ENCODE results near the gene NECAB2. TPM values are rescaled to one million over a fixed set of nuclear protein-coding genes. Genes with fewer than 3 reads are reported as not detected.

NECAB2 gene
- total RNA-seq, 1 donor from 2014 or later = not detected

DNA sequence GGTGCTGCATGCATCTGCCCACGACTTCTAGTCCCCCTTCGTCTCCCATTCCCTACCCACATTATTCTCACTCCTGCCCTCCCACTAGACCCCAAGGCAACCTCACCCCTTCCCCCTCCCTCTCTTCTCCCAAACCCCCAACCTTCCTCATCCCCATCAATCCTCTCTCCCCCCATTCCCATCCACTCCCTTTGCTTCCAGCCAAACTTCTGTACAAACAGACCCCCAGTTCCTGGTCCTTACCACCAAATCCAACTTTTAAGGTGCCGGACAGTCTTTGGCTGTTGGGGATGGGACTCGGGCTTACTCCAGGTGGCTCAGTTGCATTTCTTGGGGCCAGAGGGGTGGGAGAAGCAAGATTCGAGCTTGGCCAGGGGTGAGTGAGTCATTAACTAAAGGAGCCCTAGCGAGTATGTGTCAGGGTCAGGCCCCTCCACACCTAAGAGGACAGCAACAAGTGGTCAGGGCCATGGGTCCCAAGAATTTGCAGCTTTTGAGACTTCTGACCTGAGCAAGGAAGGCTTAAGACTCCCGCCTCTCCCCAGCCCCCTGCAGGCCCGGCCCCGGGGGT is 74.3 kb downstream of the NECAB2 start, which contains the start of gene SLC38A8:
SLC38A8 (minus strand) TSS at position 488 of the 571 bp plus-strand sequence. CDS start 638 bp downstream, outside the sequence.
- H3K4me3 Mint-ChIP-seq = no peak within 1 kb of the TSS
- CTCF ChIA-PET = no interaction called here
- no peak within 1 kb of the TSS for H3K27ac Mint-ChIP-seq
- intact Hi-C loops (cut with micrococcal nuclease) = no loop called here
- TF ChIP-seq, protein P1, sequence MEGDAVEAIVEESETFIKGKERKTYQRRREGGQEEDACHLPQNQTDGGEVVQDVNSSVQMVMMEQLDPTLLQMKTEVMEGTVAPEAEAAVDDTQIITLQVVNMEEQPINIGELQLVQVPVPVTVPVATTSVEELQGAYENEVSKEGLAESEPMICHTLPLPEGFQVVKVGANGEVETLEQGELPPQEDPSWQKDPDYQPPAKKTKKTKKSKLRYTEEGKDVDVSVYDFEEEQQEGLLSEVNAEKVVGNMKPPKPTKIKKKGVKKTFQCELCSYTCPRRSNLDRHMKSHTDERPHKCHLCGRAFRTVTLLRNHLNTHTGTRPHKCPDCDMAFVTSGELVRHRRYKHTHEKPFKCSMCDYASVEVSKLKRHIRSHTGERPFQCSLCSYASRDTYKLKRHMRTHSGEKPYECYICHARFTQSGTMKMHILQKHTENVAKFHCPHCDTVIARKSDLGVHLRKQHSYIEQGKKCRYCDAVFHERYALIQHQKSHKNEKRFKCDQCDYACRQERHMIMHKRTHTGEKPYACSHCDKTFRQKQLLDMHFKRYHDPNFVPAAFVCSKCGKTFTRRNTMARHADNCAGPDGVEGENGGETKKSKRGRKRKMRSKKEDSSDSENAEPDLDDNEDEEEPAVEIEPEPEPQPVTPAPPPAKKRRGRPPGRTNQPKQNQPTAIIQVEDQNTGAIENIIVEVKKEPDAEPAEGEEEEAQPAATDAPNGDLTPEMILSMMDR (IDR thresholded peaks at IDR 0.05) = no peak
- DNase-seq = no peak
- H3K27me3 Mint-ChIP-seq = peaks cover 24% of the 10 kb centered on the region
- no peaks in the 10 kb centered on the region for H3K9me3 Mint-ChIP-seq
- peaks cover 2% of the 10 kb centered on the region for H3K36me3 Mint-ChIP-seq (ENCODE audit: low read depth)
- H3K4me1 Mint-ChIP-seq = no peaks in the 10 kb centered on the region
- ATAC-seq (ENCODE audit: low read depth) = no peak
- POLR2A ChIA-PET = no interaction called here

DNA sequence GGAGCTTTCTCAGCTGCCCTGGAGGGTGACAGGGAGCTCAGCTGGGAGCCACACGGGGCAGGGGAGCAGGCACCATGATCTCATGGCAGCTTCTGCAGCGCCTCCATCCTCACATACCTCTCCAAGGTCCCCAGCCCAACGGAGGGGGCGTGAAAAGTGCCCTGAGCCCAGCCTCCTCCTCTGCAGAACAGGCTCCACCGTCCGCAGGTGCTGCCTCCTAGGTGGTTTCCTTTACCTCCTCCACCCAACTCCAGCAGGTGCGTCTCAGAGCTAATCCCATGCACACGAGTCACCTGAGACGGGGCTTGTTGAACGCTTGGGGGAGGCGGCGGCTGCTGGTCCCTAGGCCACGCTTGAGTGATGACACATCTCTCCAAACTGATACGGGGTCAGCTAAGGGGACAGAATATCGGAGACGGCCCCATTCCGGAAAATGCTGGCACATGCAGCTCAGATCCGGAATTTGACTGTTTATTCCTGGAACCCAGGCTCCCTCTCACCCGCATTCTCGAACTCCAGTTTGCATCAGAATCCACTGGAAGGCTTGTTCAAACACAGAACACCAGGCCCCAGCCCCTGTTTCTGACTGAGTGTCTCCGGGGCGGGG is 74.9 kb downstream of the NECAB2 start:
- ChIA-PET CTCF (no interaction called here), POLR2A (no interaction called here)
- intact Hi-C loops (cut with micrococcal nuclease) = no loop called here
- H3K9me3 Mint-ChIP-seq = no peaks in the 10 kb centered on the region
- H3K4me3 Mint-ChIP-seq = no peak overlapping the region
- H3K27me3 Mint-ChIP-seq = peaks cover 24% of the 10 kb centered on the region
- H3K27ac Mint-ChIP-seq = no peak overlapping the region
- TF ChIP-seq, protein P1 (IDR thresholded peaks at IDR 0.05) = no peak
- ATAC-seq (ENCODE audit: low read depth) = no peak
- peaks cover 3% of the 10 kb centered on the region for H3K36me3 Mint-ChIP-seq (ENCODE audit: low read depth)
- H3K4me1 Mint-ChIP-seq = no peaks in the 10 kb centered on the region
- DNase-seq = no peak

DNA sequence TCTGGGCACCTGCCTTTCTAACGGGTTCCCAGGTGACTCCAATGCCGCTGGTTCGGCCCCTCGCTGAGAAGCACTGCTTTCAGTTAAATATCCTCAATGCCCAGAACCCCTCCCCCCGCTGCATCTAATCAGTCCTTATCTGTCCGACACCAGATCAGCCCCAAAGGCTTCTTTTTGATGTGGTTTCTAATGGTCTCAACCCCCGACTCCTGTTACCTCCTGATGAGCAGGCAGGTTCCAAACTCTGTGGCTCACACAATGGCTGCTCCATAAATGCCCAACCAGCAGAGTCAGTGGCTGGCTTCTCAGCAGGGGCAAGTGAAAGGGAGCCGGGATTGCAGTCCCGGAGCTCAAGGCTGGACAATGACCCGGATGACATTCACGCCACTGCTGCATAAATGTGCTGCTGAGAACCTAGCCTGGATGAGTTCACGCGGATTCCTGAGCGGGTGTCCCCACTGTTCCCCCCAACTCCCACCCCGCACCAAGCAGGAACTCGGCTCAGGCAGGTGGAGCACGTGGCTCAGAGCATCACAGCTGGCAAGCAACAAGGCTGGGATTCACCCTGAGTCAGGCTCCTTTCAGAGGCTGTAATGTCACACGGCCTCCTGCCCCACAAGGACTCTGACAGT is 75.6 kb downstream of the NECAB2 start:
- peaks cover 23% of the 10 kb centered on the region for H3K27me3 Mint-ChIP-seq
- no peak for ATAC-seq (ENCODE audit: low read depth)
- no peak overlapping the region for H3K4me3 Mint-ChIP-seq
- no peak for DNase-seq
- ChIA-PET POLR2A (no interaction called here), CTCF (no interaction called here)
- H3K9me3 Mint-ChIP-seq = no peaks in the 10 kb centered on the region
- H3K36me3 Mint-ChIP-seq (ENCODE audit: low read depth) = peaks cover 9% of the 10 kb centered on the region
- intact Hi-C loops (cut with micrococcal nuclease) = no loop called here
- H3K4me1 Mint-ChIP-seq = no peaks in the 10 kb centered on the region
- H3K27ac Mint-ChIP-seq = no peak overlapping the region
- TF ChIP-seq, protein P1 (IDR thresholded peaks at IDR 0.05) = no peak

DNA sequence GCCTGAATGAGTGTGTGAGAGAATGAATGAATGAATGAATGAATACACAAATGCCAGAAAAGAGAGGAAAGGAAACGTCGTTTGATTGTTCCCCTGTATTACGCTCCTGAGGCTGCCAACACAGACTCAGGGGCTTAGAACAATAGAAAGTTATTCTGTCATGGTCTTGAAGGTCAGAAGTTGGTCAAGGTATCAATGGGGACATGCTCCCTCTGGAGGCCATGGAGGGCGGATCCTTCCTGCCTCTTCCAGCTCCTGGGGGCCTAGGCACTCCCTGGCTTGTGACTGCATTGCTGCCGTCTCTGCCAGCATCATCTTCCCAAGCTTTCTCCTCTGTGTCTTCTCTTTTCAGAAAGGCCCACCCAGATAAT is 76.1 kb downstream of the NECAB2 start:
- Mint-ChIP-seq H3K4me1 (no peaks in the 10 kb centered on the region), H3K9me3 (no peaks in the 10 kb centered on the region), H3K27me3 (peaks cover 18% of the 10 kb centered on the region), H3K36me3 (ENCODE audit: low read depth) (peaks cover 13% of the 10 kb centered on the region), H3K4me3 (no peak overlapping the region), H3K27ac (no peak overlapping the region)
- intact Hi-C loops (cut with micrococcal nuclease) = no loop called here
- TF ChIP-seq, protein P1 (IDR thresholded peaks at IDR 0.05) = no peak
- CTCF ChIA-PET = no interaction called here
- no peak for DNase-seq
- POLR2A ChIA-PET = no interaction called here
- no peak for ATAC-seq (ENCODE audit: low read depth)

DNA sequence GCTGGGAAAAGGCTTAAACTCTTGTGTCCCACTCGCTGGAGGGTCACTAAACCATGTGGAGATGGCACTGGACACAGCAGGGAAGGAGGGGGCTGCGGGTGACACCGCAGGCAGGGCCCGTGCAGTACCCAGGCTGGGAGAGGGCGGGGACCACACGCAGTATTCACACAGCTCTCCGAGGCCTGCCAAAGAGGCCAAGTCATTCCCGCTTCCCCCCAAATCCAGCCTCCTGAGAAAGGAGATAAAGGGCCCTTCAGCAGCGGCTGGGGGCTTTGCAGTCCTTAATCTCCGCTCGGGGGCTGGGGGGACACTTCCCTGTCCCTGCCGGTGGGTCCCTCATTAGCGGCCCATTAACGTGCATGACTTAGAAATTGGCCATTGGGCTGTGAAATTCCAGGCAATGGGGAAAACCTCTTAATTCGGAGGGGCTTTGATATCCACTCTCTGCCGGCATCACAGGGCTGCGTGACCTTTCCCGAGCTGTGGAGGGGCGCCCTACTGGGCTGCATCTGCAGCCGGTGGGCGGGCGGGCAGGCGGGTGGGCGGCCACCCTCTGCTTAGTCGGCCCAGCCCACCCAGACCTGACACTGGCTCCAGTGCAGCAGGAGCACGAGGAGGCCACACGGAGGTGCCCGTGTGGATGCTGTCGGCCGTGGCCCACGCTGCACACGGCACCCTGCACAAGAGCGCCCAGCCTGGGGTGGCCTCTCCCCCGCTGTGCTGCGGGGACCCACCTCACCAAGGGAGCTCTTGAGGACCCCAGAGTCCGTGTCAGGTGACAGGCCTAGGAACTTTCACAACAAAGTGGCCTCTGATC is 77.2 kb downstream of the NECAB2 start:
- Mint-ChIP-seq H3K27me3 (peaks cover 18% of the 10 kb centered on the region), H3K36me3 (ENCODE audit: low read depth) (peaks cover 24% of the 10 kb centered on the region), H3K27ac (no peak overlapping the region), H3K4me3 (no peak overlapping the region), H3K4me1 (no peaks in the 10 kb centered on the region), H3K9me3 (no peaks in the 10 kb centered on the region)
- POLR2A ChIA-PET = no interaction called here
- intact Hi-C loops (cut with micrococcal nuclease) = no loop called here
- TF ChIP-seq, protein P1 (IDR thresholded peaks at IDR 0.05) = no peak
- no peak for DNase-seq
- no peak for ATAC-seq (ENCODE audit: low read depth)
- CTCF ChIA-PET = no interaction called here

Data from activated B cell treated with CpG ODN at 0.5 μM for 24 hours (primary cell).